OCI-LY1 (cell line): ENCODE measurements around the gene KLHL29.
A peak's percentile ranks its signal among the peaks of the same experiment; 100 is the strongest.

Experiments
- H2AFZ ChIP-seq: fragments of 200-600 bp; sonication (generic), shearing (Covaris generic); 2 replicates; pipeline ENCODE4 v1.6.0; 2014; ENCODE audit warnings: antibody characterized with exemption, mild to moderate bottlenecking, low read length
- H3F3A ChIP-seq: fragments of 200-600 bp; sonication (generic), shearing (Covaris generic); 2 replicates; pipeline ENCODE4 v1.6.0; 2014; ENCODE audit warnings: mild to moderate bottlenecking, antibody characterized with exemption, low read length, moderate library complexity; ENCODE audit not compliant: insufficient read depth
- H3K27ac ChIP-seq: fragments of 200-600 bp; sonication (generic); 2 replicates; pipeline ENCODE4 v1.5.1; 2014; ENCODE audit warnings: low read length, mixed run types, mild to moderate bottlenecking, low read depth; ENCODE audit not compliant: poor library complexity, severe bottlenecking
- H3K27me3 ChIP-seq: fragments of 200-600 bp; sonication (generic); 2 replicates; pipeline ENCODE4 v1.6.0; 2014; ENCODE audit warnings: antibody characterized with exemption, mild to moderate bottlenecking, low read length, moderate library complexity; ENCODE audit not compliant: insufficient read depth
- H3K36me3 ChIP-seq: fragments of 200-600 bp; sonication (generic); 2 replicates; pipeline ENCODE4 v1.6.1; 2014; ENCODE audit warnings: mild to moderate bottlenecking, antibody characterized with exemption, low read length, moderate library complexity, mixed read lengths; ENCODE audit not compliant: insufficient read depth
- H3K4me1 ChIP-seq: fragments of 200-600 bp; sonication (generic); 2 replicates; pipeline ENCODE4 v1.5.1; 2014; ENCODE audit warnings: mild to moderate bottlenecking, low read length, moderate library complexity; ENCODE audit not compliant: insufficient read depth, severe bottlenecking
- H3K4me2 ChIP-seq: fragments of 200-600 bp; sonication (generic), shearing (Covaris generic); 2 replicates; pipeline ENCODE4 v1.6.1; 2014; ENCODE audit warnings: low read length
- H3K4me3 ChIP-seq: fragments of 200-600 bp; sonication (generic); 2 replicates; pipeline ENCODE4 v1.5.1; 2014; ENCODE audit warnings: low read length, low read depth, mild to moderate bottlenecking, mixed read lengths; ENCODE audit not compliant: poor library complexity, severe bottlenecking
- H3K79me2 ChIP-seq: fragments of 200-600 bp; shearing (Covaris generic); 2 replicates; pipeline ENCODE4 v1.6.1; 2016; ENCODE audit warnings: mixed run types, low read length, mixed read lengths; ENCODE audit not compliant: insufficient read depth
- H3K9ac ChIP-seq: fragments of 200-600 bp; sonication (generic), shearing (Covaris generic); 2 replicates; pipeline ENCODE4 v1.6.1; 2014; ENCODE audit warnings: mild to moderate bottlenecking, low read length, mixed read lengths
- H3K9me2 ChIP-seq: fragments of 200-600 bp; sonication (generic), shearing (Covaris generic); 2 replicates; pipeline ENCODE4 v1.6.1; 2014; ENCODE audit warnings: low read depth, mild to moderate bottlenecking, low read length, mixed read lengths
- H3K9me3 ChIP-seq: fragments of 200-600 bp; shearing (Covaris generic); 2 replicates; pipeline ENCODE4 v1.6.1; 2014; ENCODE audit warnings: low read length, mixed read lengths
- H4K20me1 ChIP-seq: fragments of 200-600 bp; sonication (generic), shearing (Covaris generic); 2 replicates; pipeline ENCODE4 v1.6.0; 2016; ENCODE audit warnings: mild to moderate bottlenecking, low read length; ENCODE audit not compliant: insufficient read depth
- EZH2 ChIP-seq: fragments of 200-600 bp; sonication (generic), shearing (Covaris generic); IDR thresholded peaks from 2 replicates; pipeline ENCODE4 v1.8.0; 2017; ENCODE audit warnings: borderline replicate concordance, mixed run types, mild to moderate bottlenecking, antibody characterized with exemption, low read length, moderate library complexity, mixed read lengths
- TF ChIP-seq, protein P1 (sequence below): fragments of 200-600 bp; sonication (generic), shearing (Covaris generic); IDR thresholded peaks from 2 replicates; pipeline ENCODE4 v1.5.1; 2017; ENCODE audit warnings: mild to moderate bottlenecking, antibody characterized with exemption, low read length, moderate library complexity, mixed read lengths

KLHL29 gene

DNA sequence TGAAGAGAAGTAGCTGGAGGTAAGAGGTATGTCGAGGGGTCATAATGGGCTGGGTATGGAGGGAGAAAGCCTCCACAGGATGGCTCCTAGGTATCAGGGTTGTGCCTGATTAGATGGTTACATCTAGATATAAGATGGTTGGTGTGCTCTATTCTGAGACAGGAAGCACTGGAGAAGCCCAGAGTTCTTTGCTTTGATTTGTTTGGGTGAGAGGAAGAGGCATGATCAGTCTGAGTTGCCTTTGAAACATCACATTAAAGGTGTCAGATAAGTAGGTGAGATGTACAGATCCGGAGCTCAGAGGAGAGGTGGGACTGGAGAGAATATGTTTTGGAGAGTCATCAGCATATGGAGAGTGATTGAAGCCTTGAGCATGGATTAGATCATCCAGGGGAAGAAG, 74.1 kb downstream of the KLHL29 start:
- Histone ChIP-seq H3K9ac (no peak overlapping the region), H3K36me3 (no peaks in the 10 kb centered on the region), H3K4me3 (no peak overlapping the region), H4K20me1 (no peaks in the 10 kb centered on the region), H3K79me2 (no peaks in the 10 kb centered on the region), H3F3A (no peaks in the 10 kb centered on the region), H3K27ac (no peak overlapping the region), H3K27me3 (no peaks in the 10 kb centered on the region), H3K9me3 (no peaks in the 10 kb centered on the region), H2AFZ (no peak overlapping the region), H3K4me2 (no peak overlapping the region), H3K4me1 (no peaks in the 10 kb centered on the region), H3K9me2 (no peaks in the 10 kb centered on the region)
- TF ChIP-seq, protein P1, sequence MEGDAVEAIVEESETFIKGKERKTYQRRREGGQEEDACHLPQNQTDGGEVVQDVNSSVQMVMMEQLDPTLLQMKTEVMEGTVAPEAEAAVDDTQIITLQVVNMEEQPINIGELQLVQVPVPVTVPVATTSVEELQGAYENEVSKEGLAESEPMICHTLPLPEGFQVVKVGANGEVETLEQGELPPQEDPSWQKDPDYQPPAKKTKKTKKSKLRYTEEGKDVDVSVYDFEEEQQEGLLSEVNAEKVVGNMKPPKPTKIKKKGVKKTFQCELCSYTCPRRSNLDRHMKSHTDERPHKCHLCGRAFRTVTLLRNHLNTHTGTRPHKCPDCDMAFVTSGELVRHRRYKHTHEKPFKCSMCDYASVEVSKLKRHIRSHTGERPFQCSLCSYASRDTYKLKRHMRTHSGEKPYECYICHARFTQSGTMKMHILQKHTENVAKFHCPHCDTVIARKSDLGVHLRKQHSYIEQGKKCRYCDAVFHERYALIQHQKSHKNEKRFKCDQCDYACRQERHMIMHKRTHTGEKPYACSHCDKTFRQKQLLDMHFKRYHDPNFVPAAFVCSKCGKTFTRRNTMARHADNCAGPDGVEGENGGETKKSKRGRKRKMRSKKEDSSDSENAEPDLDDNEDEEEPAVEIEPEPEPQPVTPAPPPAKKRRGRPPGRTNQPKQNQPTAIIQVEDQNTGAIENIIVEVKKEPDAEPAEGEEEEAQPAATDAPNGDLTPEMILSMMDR: no peak
- no peak for TF ChIP-seq EZH2

DNA sequence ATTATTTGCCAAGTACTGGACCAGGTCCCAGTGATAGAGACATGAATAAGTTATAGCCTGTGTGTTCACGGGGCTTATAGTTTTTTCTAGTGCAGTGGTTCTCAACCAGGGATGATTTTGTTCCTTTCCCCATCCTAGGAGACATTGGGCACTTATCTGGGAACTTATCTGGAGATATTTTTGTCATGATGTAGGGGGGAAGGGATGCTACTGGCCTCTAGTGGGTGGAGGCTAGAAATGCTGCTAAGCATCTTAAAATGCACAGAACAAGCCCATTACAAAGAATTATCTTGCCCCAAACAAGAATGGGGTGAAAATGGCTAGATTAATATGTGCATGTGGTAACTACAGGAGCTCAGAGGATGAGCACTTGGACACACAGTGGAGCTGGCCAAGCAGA, 75.2 kb downstream of the KLHL29 start:
- H3K4me1 ChIP-seq: no peaks in the 10 kb centered on the region
- no peak overlapping the region for H2AFZ ChIP-seq
- H3K9ac ChIP-seq: no peak overlapping the region
- H3K27ac ChIP-seq: no peak overlapping the region
- H3K9me2 ChIP-seq: no peaks in the 10 kb centered on the region
- H3K4me2 ChIP-seq: no peak overlapping the region
- H3K4me3 ChIP-seq: no peak overlapping the region
- H3K27me3 ChIP-seq: no peaks in the 10 kb centered on the region
- H3K9me3 ChIP-seq: no peaks in the 10 kb centered on the region
- no peaks in the 10 kb centered on the region for H3F3A ChIP-seq
- no peaks in the 10 kb centered on the region for H3K79me2 ChIP-seq
- H4K20me1 ChIP-seq: no peaks in the 10 kb centered on the region
- TF ChIP-seq, protein P1: peak; percentile 58
- TF ChIP-seq EZH2: no peak
- no peaks in the 10 kb centered on the region for H3K36me3 ChIP-seq

DNA sequence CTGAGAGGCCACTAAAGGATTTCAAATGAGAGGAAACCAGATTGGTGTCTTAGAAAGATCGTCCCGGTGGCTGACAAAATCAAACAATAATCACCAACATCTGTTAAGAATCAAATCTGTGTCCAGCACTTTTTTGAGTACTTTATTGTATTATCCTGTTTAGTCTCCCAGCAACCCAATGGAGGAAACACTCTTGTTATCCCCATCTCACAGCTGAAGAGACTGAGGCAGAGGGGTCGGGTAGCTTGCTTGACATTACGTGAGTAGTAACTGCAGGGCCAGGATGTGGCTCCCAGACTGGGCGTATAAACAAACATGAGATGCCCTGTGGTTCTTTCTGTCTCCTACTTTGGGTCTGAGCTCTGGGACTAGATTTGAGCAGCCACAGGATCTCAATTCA, 76.0 kb downstream of the KLHL29 start:
- H3K4me3 ChIP-seq: no peak overlapping the region
- no peaks in the 10 kb centered on the region for H4K20me1 ChIP-seq
- H3K4me2 ChIP-seq: no peak overlapping the region
- H3K4me1 ChIP-seq: no peaks in the 10 kb centered on the region
- no peak overlapping the region for H3K9ac ChIP-seq
- H3K9me3 ChIP-seq: no peaks in the 10 kb centered on the region
- H3K9me2 ChIP-seq: no peaks in the 10 kb centered on the region
- no peaks in the 10 kb centered on the region for H3K36me3 ChIP-seq
- no peak overlapping the region for H3K27ac ChIP-seq
- no peaks in the 10 kb centered on the region for H3F3A ChIP-seq
- H2AFZ ChIP-seq: no peak overlapping the region
- TF ChIP-seq, protein P1: no peak
- TF ChIP-seq EZH2: no peak
- H3K79me2 ChIP-seq: no peaks in the 10 kb centered on the region
- H3K27me3 ChIP-seq: no peaks in the 10 kb centered on the region
